Stimulated activated CD4-positive, alpha-beta T cell treated with anti-CD3 and anti-CD28 coated beads, Interleukin-4, amount 100 ng/mL, for 24 hours (primary cell): ENCODE measurements around the gene ARRB1.
"Not testable (repeated sequence)": the region's sequence is repeated elsewhere in the genome, so short reads cannot be mapped to it uniquely, and the experiment has no call there.

ENCODE experiments used
- DNase-seq: peaks from one replicate; pipeline ENCODE4 v3.0.0-alpha.2; 2020

Gene ARRB1

GRCh38 chr11:75320643-75321042, 30.8 kb downstream of the ARRB1 start:
- DNase-seq, result no peak

- DNase-seq, result no peak
These were observed 31.3 kb downstream of the ARRB1 start for GRCh38 chr11:75320046-75320618.

- no peak for DNase-seq
These were observed 32.2 kb downstream of the ARRB1 start for GRCh38 chr11:75319035-75319877.

DNA sequence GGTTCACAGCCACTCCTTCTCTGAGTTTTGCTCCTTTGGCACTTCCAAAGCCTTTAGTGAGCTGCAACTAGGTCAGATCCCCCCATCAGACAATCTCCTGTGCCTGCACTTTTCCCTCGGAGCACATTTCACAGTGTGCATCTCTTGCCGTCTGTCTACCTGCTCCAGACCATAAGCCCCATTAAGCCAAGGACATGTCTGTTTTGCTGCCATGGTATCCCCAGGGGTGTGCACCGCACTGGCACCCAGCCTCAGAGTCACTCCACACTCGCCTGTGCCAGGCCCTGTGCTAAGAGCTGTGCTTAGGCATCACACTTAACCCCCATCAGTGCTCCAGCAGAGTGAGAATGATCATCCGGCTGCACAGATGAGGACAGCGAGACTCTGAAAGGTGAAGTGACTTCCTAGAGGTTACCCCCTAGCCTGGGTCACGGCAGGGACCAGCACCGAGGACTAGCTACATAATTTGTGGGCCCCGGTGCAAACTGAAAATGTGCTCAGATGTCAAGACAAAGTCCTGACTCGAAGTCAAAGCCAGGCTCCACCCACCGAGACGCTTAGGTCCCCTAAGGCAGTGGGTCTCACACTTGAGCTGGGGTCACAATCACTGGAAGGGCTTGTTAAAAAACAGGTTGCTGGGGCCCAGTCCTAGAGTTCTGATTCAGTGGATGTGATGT, 33.9 kb downstream of the ARRB1 start:
- DNase-seq, result no peak

- no peak for DNase-seq
These were observed 36.0 kb downstream of the ARRB1 start for GRCh38 chr11:75315439-75315805.

DNA sequence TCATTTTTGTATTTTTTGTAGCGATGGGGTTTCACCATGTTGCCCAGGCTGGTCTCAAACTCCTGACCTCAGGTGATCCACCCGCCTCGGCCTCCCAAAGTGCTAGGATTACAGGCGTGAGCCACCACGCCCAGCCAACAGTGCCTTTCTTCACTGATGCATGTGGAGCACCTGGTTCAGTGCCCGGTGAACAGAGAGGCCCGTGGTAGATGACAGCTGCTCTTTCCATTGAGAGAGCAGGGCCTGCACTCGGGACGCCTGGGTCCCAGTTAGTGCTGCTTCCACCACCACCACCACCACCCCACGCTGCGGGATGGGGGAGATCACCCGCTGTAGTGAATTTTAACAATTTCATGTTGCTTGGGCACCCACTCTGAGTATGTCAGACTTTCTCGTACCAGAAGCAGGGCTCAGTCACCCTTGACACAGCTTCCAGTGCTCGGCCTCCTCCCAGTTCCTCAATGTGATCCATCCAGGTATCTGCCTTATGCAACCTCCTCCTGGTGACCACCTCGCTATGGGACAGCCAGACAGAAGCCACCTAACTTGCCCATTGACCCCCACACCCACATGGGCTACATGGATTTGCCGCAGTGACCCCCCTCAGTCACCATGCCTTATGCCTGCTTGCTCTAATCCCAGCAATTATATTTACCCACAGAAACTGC, 36.6 kb downstream of the ARRB1 start:
- no peak for DNase-seq

DNA sequence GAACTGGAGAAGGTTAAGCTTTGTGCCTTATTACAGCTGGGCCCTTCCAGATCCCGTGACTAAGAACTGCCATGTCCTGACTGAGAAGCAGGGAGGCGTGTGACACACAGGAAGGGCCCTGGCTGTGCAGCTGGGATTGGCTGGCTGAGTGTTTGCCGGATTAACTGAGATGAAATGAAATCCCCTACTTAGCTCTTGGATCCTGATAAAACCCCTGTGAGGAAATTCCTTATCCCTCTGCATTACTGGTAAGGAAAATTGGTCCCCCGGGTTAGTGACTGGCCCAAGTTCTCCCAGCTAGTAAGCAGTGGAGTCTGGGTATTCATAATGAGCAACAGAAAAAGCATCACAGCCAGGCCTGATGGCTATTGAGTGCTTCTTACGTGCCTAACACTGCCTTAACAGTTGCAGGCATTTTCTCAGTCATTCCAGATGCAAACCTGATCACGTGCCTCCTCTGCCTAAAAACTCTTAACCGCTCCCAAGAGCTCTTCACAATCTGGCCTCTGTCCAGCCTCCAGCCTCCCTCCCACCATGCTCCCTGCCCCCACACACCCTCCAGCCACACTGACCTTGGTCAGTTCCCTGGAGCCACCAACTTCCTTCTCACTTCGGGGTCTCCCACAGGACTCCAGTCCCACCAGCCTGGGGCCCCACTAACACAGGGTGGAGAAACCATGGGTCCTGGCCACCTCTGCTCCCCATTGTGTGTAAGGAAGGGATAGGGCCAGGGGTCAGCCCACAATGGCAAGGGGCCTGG, 37.8 kb downstream of the ARRB1 start:
- no peak for DNase-seq

DNA sequence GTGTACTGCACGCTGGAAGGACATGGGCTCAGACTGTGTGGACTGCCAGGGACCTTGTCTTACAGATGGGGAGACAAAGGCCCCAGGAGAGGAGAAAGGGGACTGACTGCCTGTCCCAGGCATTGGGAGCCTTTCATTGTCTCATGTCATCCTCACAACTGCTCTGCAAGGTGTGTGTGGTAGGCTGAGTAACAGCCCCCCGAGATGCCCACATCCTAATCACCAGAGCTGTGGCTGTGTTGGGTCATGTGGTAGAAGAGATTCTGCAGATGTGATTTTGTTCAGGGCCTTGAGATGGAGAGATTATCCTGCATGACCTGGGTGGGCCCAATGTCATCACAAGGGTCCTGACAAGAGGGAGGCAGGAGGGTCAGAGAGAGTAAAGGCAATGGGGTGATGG, 39.1 kb downstream of the ARRB1 start:
- no peak for DNase-seq

DNA sequence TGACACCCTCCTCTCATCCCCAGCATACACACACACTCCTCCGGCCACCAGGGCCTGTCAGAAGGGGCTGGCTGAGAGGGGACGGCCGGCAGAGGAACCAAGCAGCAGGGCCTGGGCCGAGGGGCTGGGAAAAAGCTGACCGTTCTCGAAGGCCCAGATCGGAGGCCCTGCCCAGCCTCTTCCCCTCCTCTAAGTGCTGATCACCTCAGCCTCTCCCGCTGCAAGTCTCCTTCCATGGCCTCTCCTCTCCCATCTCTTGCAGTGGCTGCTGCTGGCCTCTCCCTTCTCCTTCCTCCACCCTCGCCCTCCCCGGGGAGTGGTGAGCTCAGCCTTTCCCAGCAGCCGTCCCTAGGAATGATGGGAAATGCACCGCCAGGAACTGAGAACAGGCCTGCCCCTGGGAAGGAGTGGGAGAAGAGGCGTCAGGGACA, 39.6 kb downstream of the ARRB1 start:
- DNase-seq, result no peak

GRCh38 chr11:75308986-75309385, 42.5 kb downstream of the ARRB1 start:
- no peak for DNase-seq

- DNase-seq, result no peak
These were observed 43.3 kb downstream of the ARRB1 start for GRCh38 chr11:75308116-75308515.

GRCh38 chr11:75307058-75307457, 44.4 kb downstream of the ARRB1 start:
- DNase-seq, result no peak

GRCh38 chr11:75306529-75306928, 44.9 kb downstream of the ARRB1 start:
- DNase-seq, result no peak

DNA sequence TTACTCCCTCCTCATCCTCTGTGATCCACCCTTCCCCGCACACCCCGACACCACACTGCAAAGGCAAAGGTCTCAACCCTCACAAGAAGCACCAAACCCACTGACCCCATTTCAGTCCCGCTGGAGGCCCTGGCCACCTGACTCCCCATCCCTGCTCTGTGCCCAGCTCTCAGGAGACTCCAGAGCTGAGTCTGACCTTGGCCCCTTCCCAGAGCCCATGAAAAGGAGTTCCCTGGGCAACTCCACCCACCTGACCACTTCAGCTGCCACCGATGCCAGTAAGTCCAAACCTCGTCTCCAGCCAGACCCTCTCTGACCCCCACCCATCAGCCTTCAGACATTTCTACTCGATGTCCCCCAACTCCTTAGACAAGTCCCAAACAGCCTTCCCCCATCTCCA, 45.5 kb downstream of the ARRB1 start:
- DNase-seq, result no peak

- no peak for DNase-seq
These were observed 46.0 kb downstream of the ARRB1 start for GRCh38 chr11:75305452-75305851.

DNA sequence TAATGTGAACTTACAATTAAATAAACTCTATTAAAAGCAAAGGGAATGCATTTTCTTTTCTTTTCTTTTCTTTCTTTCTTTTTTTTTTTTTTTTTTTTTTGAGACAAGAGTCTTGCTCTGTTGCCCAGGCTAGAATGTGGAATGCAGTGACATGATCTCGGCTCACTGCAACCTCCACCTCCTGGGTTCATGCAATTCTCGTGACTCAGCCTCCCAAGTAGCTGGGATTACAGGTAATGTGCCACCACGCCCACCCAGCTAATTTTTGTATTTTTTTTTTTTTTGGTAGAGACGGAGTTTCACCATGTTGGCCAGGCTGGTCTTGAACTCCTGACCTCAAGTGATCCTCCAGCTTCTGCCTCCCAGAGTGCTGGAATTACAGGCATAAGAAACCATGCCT, 46.5 kb downstream of the ARRB1 start:
- not testable (repeated sequence) for DNase-seq

GRCh38 chr11:75303544-75304224, 47.8 kb downstream of the ARRB1 start:
- DNase-seq, result no peak

GRCh38 chr11:75302371-75302770, 49.1 kb downstream of the ARRB1 start:
- no peak for DNase-seq

DNA sequence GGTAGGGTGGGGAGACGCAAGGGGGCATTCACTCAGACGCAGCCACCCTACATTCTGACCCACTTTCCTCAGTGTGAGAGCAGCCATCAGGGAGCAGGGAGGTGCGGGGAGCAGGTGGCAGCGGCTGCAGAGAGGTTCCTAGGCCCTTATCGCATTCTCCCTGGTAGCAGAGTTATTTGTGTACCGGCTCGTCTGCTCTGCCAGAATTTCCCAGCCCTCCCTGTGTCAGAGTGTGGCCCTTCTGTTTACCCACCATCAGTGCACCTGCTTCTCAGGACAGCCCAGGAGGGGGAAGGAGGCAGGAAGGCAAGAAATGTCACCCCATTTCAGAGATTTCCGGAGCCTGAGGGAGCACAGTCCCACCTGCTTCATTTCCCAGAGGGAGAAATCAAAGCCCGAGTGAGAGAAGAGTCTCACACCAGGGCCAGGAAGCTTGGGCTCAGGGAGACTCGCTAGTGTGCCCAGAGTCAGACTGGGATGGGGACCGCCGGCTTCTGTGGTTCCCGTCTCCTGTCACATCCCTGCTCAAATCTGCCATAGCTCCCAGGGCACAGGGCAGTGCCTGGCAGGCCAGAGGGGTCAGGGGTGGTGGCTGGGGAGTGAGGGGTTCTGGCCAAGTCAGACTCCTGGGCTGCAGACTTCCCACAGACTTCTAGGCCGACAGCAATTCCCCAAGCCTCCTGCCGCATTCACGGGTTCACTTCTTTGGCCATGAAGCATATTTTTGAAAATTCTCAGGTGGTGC, 49.7 kb downstream of the ARRB1 start:
- no peak for DNase-seq

DNA sequence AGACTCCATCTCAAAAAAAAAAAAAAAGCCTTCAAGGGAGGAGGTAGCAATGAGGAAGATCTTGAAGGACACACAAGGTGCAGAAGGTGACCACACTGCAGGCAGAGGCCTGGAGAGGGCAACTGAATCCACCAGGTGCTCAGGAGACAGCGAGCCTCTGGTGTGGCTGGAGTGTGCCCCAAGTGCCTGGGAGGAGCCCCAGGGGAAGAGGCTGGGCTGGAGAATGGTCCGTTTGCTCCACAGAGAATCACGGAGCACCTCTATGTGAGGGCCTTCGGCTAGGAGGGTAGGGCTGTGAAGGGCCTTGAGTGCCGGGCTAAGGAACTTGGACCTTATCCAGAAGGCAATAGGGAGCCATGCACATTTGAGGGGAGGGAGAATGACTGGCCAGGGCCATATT, 50.3 kb downstream of the ARRB1 start:
- DNase-seq, result no peak

- no peak for DNase-seq
These were observed 52.5 kb downstream of the ARRB1 start for GRCh38 chr11:75298976-75299260.
